GM18498 (cell line): ENCODE results near the gene DZIP1.

Experiments
- ATAC-seq: cut with Tn5 transposase; IDR thresholded peaks from one replicate; pipeline ENCODE4 v1.9.1; 2021; ENCODE audit warnings: mild to moderate bottlenecking, moderate library complexity; ENCODE audit not compliant: unreplicated experiment

Gene DZIP1

GRCh38 chr13:95643936-95644598, 439 bp downstream of the DZIP1 start:
- ATAC-seq: peak; percentile 47

- ATAC-seq: no peak
These were observed 953 bp downstream of the DZIP1 start for GRCh38 chr13:95643571-95643935.

GRCh38 chr13:95642999-95643398, 1.5 kb downstream of the DZIP1 start:
- ATAC-seq: no peak

- ATAC-seq: no peak
These were observed 2.4 kb downstream of the DZIP1 start for GRCh38 chr13:95642028-95642621.

- no peak for ATAC-seq
These were observed 3.0 kb downstream of the DZIP1 start for GRCh38 chr13:95641291-95642027.

- ATAC-seq: no peak
These were observed 7.7 kb downstream of the DZIP1 start for GRCh38 chr13:95636853-95637252.

GRCh38 chr13:95630593-95630992, 13.9 kb downstream of the DZIP1 start:
- ATAC-seq: no peak

GRCh38 chr13:95629071-95629470, 15.4 kb downstream of the DZIP1 start:
- no peak for ATAC-seq

- ATAC-seq: no peak
These were observed 16.0 kb downstream of the DZIP1 start for GRCh38 chr13:95628488-95628887.

GRCh38 chr13:95627590-95627989, 16.9 kb downstream of the DZIP1 start:
- ATAC-seq: no peak

GRCh38 chr13:95626768-95627167, 17.7 kb downstream of the DZIP1 start:
- ATAC-seq: no peak

- ATAC-seq: no peak
These were observed 20.5 kb downstream of the DZIP1 start for GRCh38 chr13:95624020-95624419.

- ATAC-seq: no peak
These were observed 21.4 kb downstream of the DZIP1 start for GRCh38 chr13:95623141-95623540.

GRCh38 chr13:95620825-95621498, 23.5 kb downstream of the DZIP1 start:
- ATAC-seq: no peak

- ATAC-seq: no peak
These were observed 24.3 kb downstream of the DZIP1 start for GRCh38 chr13:95620030-95620824.

- no peak for ATAC-seq
These were observed 29.0 kb downstream of the DZIP1 start for GRCh38 chr13:95615539-95615938.

- no peak for ATAC-seq
These were observed 29.8 kb downstream of the DZIP1 start for GRCh38 chr13:95614641-95615245.

GRCh38 chr13:95608640-95609323, 35.7 kb downstream of the DZIP1 start:
- ATAC-seq: no peak

GRCh38 chr13:95607366-95607765, 37.1 kb downstream of the DZIP1 start:
- no peak for ATAC-seq
